NCI-H1694 (cell line): ENCODE measurements around the gene ZNF174.

ENCODE experiments used
- DNase-seq: peaks from one replicate; lab custom pipeline; 2025; lab: John Stamatoyannopoulos, UW

Gene ZNF174

DNA sequence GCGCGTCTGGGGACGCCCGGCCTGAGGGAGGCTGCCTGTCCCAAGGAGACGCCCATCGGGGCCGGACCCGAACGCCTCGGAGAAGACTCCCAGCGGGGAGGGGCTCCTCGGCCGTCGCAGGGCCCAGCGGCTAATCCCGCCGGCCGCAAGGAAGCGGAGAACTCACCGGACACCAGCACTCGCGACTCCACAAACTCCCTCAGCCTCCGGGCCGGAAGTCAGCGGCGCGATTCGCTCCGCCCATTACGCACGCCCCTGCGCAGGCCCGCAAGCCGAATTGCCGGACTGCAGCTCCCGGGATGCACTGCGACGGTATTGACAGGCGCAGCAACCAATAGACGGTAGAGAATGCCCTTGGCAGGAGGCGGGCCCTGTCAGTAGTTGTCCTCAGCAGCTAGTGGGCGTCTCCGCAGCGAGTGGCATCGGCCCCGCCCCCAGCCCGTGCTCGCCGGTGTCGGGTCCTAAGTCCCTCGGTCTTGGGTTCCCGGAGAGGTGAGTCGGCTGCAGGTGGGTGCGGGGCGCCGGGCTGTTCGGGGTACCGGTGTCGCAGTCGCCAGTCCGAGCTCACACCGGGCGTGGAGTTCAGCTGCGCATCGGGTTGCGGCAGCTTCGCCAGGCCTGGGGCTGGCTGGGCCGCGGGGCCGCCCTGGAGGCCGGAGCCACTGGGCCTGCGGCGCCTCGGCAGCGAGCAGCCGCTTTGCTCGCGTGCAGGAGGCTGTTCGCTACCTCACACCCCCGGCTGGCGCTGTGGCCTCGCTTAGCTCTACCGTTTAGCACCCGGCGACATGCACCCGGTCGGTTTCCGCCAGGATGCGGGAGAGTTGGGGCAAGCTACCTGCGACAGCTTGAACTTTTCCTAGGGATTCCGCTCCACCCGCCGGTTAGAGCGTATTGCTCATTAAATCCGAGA, at the start of gene ZNF174, which contains the start of gene ZSCAN32:
Gene ZNF174, plus strand, starts transcription at position 437 of the 910 bp plus-strand sequence. CDS start 790 bp downstream, outside the sequence.
Gene ZSCAN32, minus strand, starts transcription at position 226 of the 910 bp plus-strand sequence. CDS start 3,447 bp downstream, outside the sequence.
- peak; percentile 95 for DNase-seq

DNA sequence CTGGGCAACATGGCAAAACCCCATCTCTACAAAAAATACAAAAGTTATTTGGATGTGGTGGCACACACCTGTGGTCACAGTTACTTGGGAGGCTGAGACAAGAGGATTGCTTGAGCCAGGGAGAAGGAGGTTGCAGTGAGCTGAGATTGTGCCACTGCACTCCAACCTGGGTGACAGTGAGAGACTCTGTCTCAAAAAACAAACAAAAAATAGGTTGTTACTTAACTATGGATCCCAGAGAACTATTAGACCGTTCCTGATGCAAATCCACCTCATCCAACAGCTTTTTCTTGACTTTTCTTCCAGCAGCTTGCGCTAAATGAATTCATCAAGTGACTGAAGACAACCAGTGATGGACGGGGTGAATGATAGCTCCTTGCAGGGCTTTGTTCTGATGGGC, 45.4 kb upstream of the ZNF174 start, which contains the start of gene OR2C1:
Gene OR2C1, plus strand, starts transcription at position 301 of the 400 bp plus-strand sequence. Its CDS starts 52 bp downstream, at position 353.
- no peak for DNase-seq

DNA sequence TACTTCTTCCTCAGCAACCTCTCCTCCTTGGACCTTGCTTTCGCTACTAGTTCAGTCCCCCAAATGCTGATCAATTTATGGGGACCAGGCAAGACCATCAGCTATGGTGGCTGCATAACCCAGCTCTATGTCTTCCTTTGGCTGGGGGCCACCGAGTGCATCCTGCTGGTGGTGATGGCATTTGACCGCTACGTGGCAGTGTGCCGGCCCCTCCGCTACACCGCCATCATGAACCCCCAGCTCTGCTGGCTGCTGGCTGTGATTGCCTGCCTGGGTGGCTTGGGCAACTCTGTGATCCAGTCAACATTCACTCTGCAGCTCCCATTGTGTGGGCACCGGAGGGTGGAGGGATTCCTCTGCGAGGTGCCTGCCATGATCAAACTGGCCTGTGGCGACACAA, 44.9 kb upstream of the ZNF174 start:
- DNase-seq: no peak

DNA sequence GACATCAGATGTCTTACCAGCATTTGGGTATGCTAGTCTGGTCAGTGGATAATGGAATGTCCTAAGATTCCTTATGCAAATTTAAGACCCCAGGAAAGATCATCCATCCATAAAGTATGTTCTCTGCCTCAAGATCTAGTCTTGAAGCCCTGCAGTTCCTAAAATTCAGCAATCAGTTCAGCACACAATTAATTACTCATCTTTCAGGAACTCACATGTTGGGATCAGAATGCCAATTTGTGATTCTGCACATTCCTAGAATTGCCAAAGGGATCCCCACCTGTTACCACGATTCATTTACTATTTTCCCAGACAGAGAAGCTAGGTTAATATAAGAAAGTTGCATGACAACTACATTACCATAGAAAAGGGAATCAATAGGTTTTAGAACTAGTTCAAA, 42.1 kb upstream of the ZNF174 start:
- DNase-seq: no peak

DNA sequence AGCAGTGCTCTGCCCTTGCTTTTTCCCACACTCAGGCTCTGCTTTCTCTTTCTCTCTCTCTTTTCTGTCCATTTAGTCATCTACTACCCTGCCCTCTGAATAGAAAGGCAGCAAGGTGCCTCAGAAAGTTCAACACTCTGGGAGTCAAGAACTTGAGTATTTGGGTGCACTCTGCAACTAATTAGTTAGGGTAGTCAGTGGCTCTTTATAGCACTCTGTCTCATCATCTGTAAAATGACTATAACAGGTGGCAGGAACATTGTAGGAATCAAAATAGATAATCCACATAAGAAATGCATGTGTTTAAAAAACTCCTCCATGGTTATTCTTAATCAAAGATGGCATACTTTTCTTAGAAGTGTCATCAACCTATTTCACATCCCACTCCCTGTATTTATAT, 38.1 kb upstream of the ZNF174 start:
- DNase-seq: no peak

GRCh38 chr16:3363793-3364192, 37.2 kb upstream of the ZNF174 start:
- DNase-seq: no peak

- DNase-seq: peak; percentile 89
Measured at GRCh38 chr16:3364774-3365427, 36.1 kb upstream of the ZNF174 start.

GRCh38 chr16:3369073-3369472, 31.9 kb upstream of the ZNF174 start:
- DNase-seq: no peak

- no peak for DNase-seq
Measured at GRCh38 chr16:3375680-3376079, 25.3 kb upstream of the ZNF174 start.

- no peak for DNase-seq
Measured at GRCh38 chr16:3377917-3378316, 23.1 kb upstream of the ZNF174 start.

DNA sequence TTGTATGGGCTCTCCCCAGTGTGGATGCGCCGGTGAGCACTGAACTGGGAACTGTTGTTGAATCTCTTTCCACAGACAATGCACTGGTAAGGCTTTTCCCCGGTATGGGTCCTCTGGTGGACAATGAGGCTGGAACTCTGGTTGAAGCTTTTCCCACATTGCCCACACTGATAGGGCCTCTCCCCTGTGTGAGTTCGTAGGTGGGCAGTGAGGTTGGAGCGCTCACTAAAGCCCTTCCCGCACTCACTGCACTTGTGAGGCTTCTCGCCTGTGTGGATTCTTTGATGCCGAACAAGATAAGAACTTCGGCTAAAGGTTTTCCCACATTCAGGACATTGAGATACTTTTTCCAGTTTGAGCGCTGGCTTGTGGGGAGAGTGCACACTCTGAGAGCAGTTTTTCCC, 18.0 kb upstream of the ZNF174 start:
- DNase-seq: no peak

GRCh38 chr16:3388325-3388724, 12.7 kb upstream of the ZNF174 start:
- no peak for DNase-seq

- DNase-seq: no peak
Measured at GRCh38 chr16:3389663-3390338, 11.2 kb upstream of the ZNF174 start.

DNA sequence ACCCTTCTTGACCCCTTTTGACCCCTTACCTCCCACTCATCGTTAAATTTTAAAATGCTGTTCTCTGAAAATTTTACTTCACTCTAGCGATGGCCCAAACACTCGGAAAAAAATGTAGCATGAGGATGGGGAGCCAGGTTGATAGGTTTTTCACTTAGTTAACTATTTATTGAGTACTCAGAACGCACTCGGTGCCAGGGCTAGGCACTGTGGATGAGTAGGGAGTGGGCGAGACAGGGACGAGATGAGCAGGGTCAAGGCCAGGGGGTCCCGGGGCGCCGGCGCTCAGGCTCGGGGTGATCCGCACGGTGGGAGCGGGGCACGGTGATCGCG, 603 bp upstream of the ZNF174 start:
- DNase-seq: no peak

GRCh38 chr16:3401719-3402397, 843 bp downstream of the ZNF174 start:
- no peak for DNase-seq

DNA sequence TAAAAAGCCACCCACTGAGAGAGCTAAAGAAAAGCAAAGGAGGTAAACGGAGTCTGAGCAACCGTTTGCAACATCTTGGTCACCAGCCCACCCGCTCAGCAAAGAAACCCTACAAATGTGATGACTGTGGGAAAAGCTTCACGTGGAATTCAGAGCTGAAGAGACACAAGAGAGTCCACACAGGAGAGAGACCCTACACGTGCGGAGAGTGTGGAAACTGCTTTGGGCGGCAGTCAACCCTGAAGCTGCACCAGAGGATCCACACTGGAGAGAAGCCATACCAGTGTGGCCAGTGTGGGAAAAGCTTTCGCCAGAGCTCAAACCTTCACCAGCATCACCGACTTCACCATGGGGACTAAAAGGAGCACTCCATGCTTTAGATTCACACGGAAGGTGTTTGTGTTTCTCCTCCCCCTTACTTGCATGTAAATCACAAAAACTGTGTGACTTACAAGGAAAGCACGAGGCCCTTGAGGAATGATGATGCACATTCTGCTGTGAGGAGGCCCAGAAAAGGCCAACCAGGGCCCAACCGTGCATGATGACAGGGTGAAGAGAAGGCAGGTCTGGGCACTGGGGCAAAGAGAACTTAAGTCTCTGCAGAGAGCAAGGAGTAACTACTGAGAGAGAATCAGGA, 7.7 kb downstream of the ZNF174 start:
- no peak for DNase-seq

DNA sequence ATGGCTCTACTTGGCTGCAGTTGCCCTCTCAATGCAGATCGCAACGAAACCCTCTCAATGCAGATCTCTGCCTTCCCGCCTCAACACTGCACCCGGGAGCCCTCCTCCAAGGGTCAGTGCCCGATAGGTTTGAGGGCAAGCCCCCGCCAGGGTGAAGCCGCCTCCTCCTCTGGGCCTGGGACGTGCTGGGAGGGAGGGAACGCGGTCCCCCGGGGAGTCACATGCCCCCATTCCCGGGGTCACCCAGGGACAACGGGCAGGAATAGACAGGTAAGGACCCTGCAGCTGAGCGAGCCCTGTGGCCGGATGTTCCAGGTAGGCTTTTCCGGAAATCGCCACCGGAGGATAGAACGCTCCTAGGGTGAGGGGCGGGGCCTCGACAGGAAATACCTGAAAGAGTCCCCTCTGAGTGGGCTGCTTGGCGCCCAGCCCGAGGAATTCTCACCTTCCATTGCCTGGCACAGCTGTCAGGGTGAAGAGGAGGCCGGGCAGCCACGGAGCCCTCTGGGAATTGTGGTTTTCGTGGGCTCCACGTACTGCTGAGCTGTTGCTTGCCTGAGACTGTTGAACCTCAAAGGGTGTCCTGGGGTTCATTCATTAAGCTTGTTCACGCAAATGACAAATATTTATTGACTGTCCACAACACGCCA, 12.8 kb downstream of the ZNF174 start:
- DNase-seq: no peak

DNA sequence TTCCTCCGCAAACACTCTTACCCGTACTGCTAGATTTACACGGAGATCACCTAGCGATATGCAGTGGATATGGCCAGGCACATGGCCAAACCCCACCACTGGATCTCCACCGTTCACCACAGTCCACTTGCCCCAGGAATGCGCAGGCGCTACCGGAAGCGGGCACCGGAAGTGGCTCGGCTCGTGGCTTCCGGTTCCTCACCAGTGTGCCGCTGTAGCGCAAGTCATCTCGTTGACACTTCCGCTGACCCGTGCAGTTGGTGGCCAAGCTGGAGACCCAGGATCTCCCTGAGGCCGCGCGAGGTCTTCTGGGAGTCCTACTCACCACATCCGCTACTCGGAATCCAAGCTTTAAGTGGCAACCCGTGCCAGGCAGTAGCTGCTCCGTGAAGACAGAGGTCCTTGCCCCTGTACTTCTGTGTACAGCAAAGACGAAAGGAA, 30.8 kb downstream of the ZNF174 start:
- no peak for DNase-seq

DNA sequence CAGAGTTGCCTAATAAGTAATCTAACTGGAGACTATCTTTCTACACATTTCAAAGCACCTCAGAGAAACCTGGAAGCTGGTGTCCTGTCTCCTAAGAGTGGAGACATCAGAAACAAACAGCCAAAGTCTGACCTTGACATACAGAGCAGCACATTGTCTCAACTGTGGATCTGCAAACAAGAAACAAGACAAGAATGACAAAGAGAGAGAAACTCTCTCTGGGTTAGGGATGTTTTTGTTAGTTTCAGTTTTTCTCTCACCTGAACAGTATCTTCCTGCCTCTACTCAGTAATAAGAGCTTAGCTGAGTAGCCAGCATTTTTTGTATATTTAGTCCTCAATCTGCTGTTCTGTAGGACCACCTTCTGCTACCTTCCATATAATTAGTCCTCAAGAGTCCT, 33.4 kb downstream of the ZNF174 start:
- no peak for DNase-seq

DNA sequence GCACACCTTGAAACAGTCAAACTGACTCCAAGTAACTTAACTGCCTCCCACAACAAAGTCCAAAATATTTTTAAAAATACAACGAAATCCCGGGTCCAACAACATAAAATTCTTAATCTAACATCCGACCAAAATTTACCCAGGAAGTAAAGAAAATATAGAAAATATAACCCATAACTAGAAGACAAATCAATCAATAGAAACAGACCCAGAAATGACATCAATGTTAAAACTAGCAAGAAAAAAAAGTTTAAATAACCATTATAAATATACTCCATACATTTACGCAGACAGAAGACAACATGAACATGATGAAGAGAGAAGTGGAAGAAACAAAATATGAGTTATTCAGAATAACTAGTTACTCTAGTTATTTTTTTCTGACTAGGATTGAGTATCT, 38.6 kb downstream of the ZNF174 start:
- no peak for DNase-seq
